ENCODE measurements around the gene CSNK2A1.

GRCh38 chr20:540391-541201 lies 3.0 kb downstream of the CSNK2A1 start:
- TF ChIP-seq CTCF (IDR thresholded peaks at IDR 0.05; ENCODE audit: extremely low read depth in 1 of 2, insufficient read depth in 1 of 2, low read depth in 1 of 2, low read length in 2 of 2) (no peak), MAX (IDR thresholded peaks at IDR 0.05; ENCODE audit: insufficient read depth, insufficient read length) (no peak), EZH2 (IDR thresholded peaks at IDR 0.05; ENCODE audit: borderline replicate concordance, low read depth, low read length, severe bottlenecking) (no peak), POLR2AphosphoS5 (IDR thresholded peaks at IDR 0.05; ENCODE audit: insufficient read depth, low read depth, low read length) (no peak), JUN (IDR thresholded peaks at IDR 0.05; ENCODE audit: borderline replicate concordance, insufficient read depth, insufficient read length, low read depth) (no peak)

Data from endothelial cell of umbilical vein (primary cell).